H1 (cell line): Measurements from ENCODE around the gene LYPD6B. TPM values are rescaled to one million over a fixed set of nuclear protein-coding genes. Genes with fewer than 3 reads are reported as not detected.

Experiments
- CTCF ChIA-PET: fragments of 300-600 bp; sonication (Branson Sonifier 250); formaldehyde crosslinking; loops from one replicate; lab custom pipeline; 2021; ENCODE audit not compliant: partially characterized antibody; lab: Charles Lee
- POLR2A ChIA-PET: fragments of 300-600 bp; sonication (Branson Sonifier 250); formaldehyde crosslinking; loops from one replicate; lab custom pipeline; 2021; ENCODE audit warnings: inconsistent platforms; ENCODE audit not compliant: partially characterized antibody; lab: Charles Lee
- DNase-seq, 2 experiments: peaks; one replicate each; pipeline versions ENCODE4 v3.0.0 to v3.0.0-alpha.2; 2010 to 2022; ENCODE audit warnings: low spot score in 2 of 2, low read depth in 1 of 2, mixed read lengths in 1 of 2
- FAIRE-seq: peaks from 2 replicates; lab custom pipeline; 2011; peaks lifted over from hg19 to GRCh38; lab: Jason Lieb, UNC
- H2AFZ ChIP-seq: 2 replicates; pipeline ENCODE4 v1.8.1; 2012; ENCODE audit warnings: low read length, inconsistent platforms
- H2AK5ac ChIP-seq: 2 replicates; pipeline ENCODE4 v1.6.1; 2013; ENCODE audit warnings: low read depth, low read length
- H2BK120ac ChIP-seq: replicated peaks from 2 replicates; pipeline ENCODE3; 2013; ENCODE audit warnings: low read depth, low read length, inconsistent platforms
- H2BK12ac ChIP-seq: 2 replicates; pipeline ENCODE4 v1.6.1; 2013; ENCODE audit warnings: low read depth, low read length
- H2BK15ac ChIP-seq: 2 replicates; pipeline ENCODE4 v1.6.1; 2013; ENCODE audit warnings: low read length
- H2BK20ac ChIP-seq: 2 replicates; pipeline ENCODE4 v1.6.1; 2013; ENCODE audit warnings: low read length
- H2BK5ac ChIP-seq: 2 replicates; pipeline ENCODE4 v1.6.1; 2013; ENCODE audit warnings: low read depth, low read length
- H3K14ac ChIP-seq: 2 replicates; pipeline ENCODE4 v1.6.1; 2013; ENCODE audit warnings: inconsistent platforms; ENCODE audit not compliant: insufficient read length
- H3K18ac ChIP-seq: 2 replicates; pipeline ENCODE4 v1.6.1; 2013; ENCODE audit warnings: low read length; ENCODE audit errors: extremely low read depth
- H3K23ac ChIP-seq: 2 replicates; pipeline ENCODE4 v1.6.1; 2013; ENCODE audit warnings: inconsistent platforms; ENCODE audit not compliant: insufficient read length
- H3K23me2 ChIP-seq: 2 replicates; pipeline ENCODE4 v1.6.1; 2013; ENCODE audit warnings: low read depth, low read length
- H3K27ac ChIP-seq: 2 replicates; pipeline ENCODE4 v1.6.1; 2011; ENCODE audit warnings: low read depth, low read length, inconsistent platforms
- H3K27me3 ChIP-seq, 4 experiments: replicated peaks in 1 of 4; 1 replicate in 1 of 4; 2 replicates in 3 of 4; pipeline versions ENCODE4 v1.6.1 to v1.8.1; 2011 to 2013; ENCODE audit warnings: low read length in 3 of 4, mild to moderate bottlenecking in 3 of 4, inconsistent platforms in 2 of 4, mixed read lengths in 2 of 4, moderate library complexity in 1 of 4; ENCODE audit not compliant: control insufficient read depth in 3 of 4, insufficient read depth in 3 of 4; ENCODE audit errors: extremely low read depth in 1 of 4
- H3K36me3 ChIP-seq, 4 experiments: 2 replicates each; pipeline versions ENCODE4 v1.6.1 to v1.8.1; 2011 to 2013; ENCODE audit warnings: mild to moderate bottlenecking in 4 of 4, low read length in 3 of 4, moderate library complexity in 2 of 4, control low read depth in 1 of 4, inconsistent platforms in 1 of 4; ENCODE audit not compliant: insufficient read depth in 4 of 4, control insufficient read depth in 2 of 4
- H3K4ac ChIP-seq: replicated peaks from 2 replicates; pipeline ENCODE3; 2013; ENCODE audit warnings: low read length, low read depth, mixed read lengths, inconsistent platforms; ENCODE audit not compliant: insufficient read length
- H3K4me1 ChIP-seq, 4 experiments: replicated peaks in 1 of 4; 1 replicate in 1 of 4; 2 replicates in 3 of 4; pipeline versions ENCODE4 v1.6.1 to v1.8.1; 2011 to 2013; ENCODE audit warnings: low read length in 3 of 4, inconsistent platforms in 2 of 4, mixed read lengths in 1 of 4; ENCODE audit not compliant: insufficient read depth in 4 of 4, control insufficient read depth in 3 of 4
- H3K4me2 ChIP-seq, 2 experiments: 2 replicates each; pipeline versions ENCODE4 v1.6.1 to v1.8.1; 2011 to 2013; ENCODE audit warnings: low read depth in 2 of 2, low read length in 2 of 2, control low read depth in 1 of 2, inconsistent platforms in 1 of 2, mild to moderate bottlenecking in 1 of 2; ENCODE audit not compliant: insufficient read depth in 1 of 2
- H3K4me3 ChIP-seq, 4 experiments: fragments of 200-600, 300-600 bp in 1 of 4; sonication (generic), shearing (Covaris generic), sonication (Bioruptor Twin) in 1 of 4; 2 replicates each; pipeline versions ENCODE4 v1.5.1 to v1.8.1; 2011 to 2016; ENCODE audit warnings: low read length in 4 of 4, low read depth in 3 of 4, control low read depth in 2 of 4, inconsistent platforms in 2 of 4, mild to moderate bottlenecking in 2 of 4, mixed read lengths in 1 of 4, moderate library complexity in 1 of 4; ENCODE audit not compliant: insufficient read depth in 2 of 4; ENCODE audit errors: extremely low read depth in 1 of 4
- H3K56ac ChIP-seq: replicated peaks from 2 replicates; pipeline ENCODE3; 2013; ENCODE audit warnings: low read depth, mild to moderate bottlenecking, mixed read lengths, low read length, inconsistent platforms; ENCODE audit not compliant: insufficient read length
- H3K79me1 ChIP-seq: 2 replicates; pipeline ENCODE4 v1.6.1; 2013; ENCODE audit warnings: low read depth, low read length, control low read depth
- H3K79me2 ChIP-seq, 2 experiments: 2 replicates each; pipeline versions ENCODE4 v1.6.1 to v1.8.1; 2012 to 2013; ENCODE audit warnings: low read length in 2 of 2, mild to moderate bottlenecking in 2 of 2, inconsistent platforms in 1 of 2; ENCODE audit not compliant: insufficient read depth in 2 of 2, control insufficient read depth in 1 of 2
- H3K9ac ChIP-seq, 4 experiments: replicated peaks in 1 of 4; 1 replicate in 1 of 4; 2 replicates in 3 of 4; pipeline versions ENCODE4 v1.6.1 to v1.8.1; 2011 to 2013; ENCODE audit warnings: low read depth in 3 of 4, low read length in 3 of 4, control low read depth in 2 of 4, mild to moderate bottlenecking in 2 of 4, moderate library complexity in 2 of 4, inconsistent platforms in 1 of 4; ENCODE audit errors: extremely low read depth in 1 of 4
- H3K9me3 ChIP-seq, 2 experiments: 2 replicates each; pipeline versions ENCODE4 v1.6.1 to v1.8.1; 2012 to 2013; ENCODE audit warnings: mild to moderate bottlenecking in 2 of 2, moderate library complexity in 2 of 2, control low read depth in 1 of 2, inconsistent platforms in 1 of 2, low read depth in 1 of 2, low read length in 1 of 2, mixed read lengths in 1 of 2; ENCODE audit not compliant: insufficient read depth in 2 of 2
- H4K20me1 ChIP-seq, 2 experiments: replicated peaks in 1 of 2; 2 replicates each; pipeline versions ENCODE3 to v1.8.1; 2011 to 2013; ENCODE audit warnings: inconsistent platforms in 2 of 2, low read length in 2 of 2, mild to moderate bottlenecking in 1 of 2; ENCODE audit not compliant: insufficient read depth in 2 of 2, control insufficient read depth in 1 of 2
- H4K5ac ChIP-seq: 2 replicates; pipeline ENCODE4 v1.6.1; 2013; ENCODE audit warnings: low read length, low read depth, mixed read lengths, inconsistent platforms; ENCODE audit not compliant: insufficient read length
- H4K8ac ChIP-seq: 2 replicates; pipeline ENCODE4 v1.8.0; 2013; ENCODE audit warnings: mild to moderate bottlenecking, moderate library complexity, low read length, inconsistent platforms; ENCODE audit not compliant: insufficient read depth; ENCODE audit errors: extremely low read depth
- H4K91ac ChIP-seq: replicated peaks from 2 replicates; pipeline ENCODE3; 2013; ENCODE audit warnings: low read length, mixed read lengths, inconsistent platforms; ENCODE audit not compliant: insufficient read length
- BCL11A ChIP-seq, 2 experiments: IDR thresholded peaks; one replicate each; pipeline ENCODE4 v1.6.1; 2011; ENCODE audit warnings: low read depth in 2 of 2, low read length in 2 of 2, mild to moderate bottlenecking in 2 of 2
- CBX5 ChIP-seq: fragments of 300-800, 300-1000 bp; sonication (generic); IDR thresholded peaks from 2 replicates; pipeline ENCODE4 v1.7.1; 2016; ENCODE audit warnings: antibody characterized with exemption, low read length, low read depth
- EP300 ChIP-seq, 2 experiments: IDR thresholded peaks; 1 replicate in 1 of 2; 2 replicates in 1 of 2; pipeline ENCODE4 v1.6.1; 2011 to 2012; ENCODE audit warnings: low read depth in 2 of 2, low read length in 2 of 2, mild to moderate bottlenecking in 2 of 2, borderline replicate concordance in 1 of 2, inconsistent platforms in 1 of 2, moderate library complexity in 1 of 2
- GTF2F1 ChIP-seq: IDR thresholded peaks from 2 replicates; pipeline ENCODE4 v1.6.1; 2012; ENCODE audit warnings: low read depth, low read length, improper control_type of control experiment, borderline replicate concordance
- KDM4A ChIP-seq: IDR thresholded peaks from one replicate; pipeline ENCODE4 v1.7.1; 2012; ENCODE audit warnings: low read depth, mild to moderate bottlenecking, moderate library complexity, low read length, inconsistent platforms; ENCODE audit not compliant: severe bottlenecking
- MAFK ChIP-seq: IDR thresholded peaks from 2 replicates; pipeline ENCODE4 v1.6.1; 2012; ENCODE audit warnings: low read depth, mild to moderate bottlenecking, improper control_type of control experiment, low read length
- POLR2A ChIP-seq, 2 experiments: IDR thresholded peaks; 1 replicate in 1 of 2; 2 replicates in 1 of 2; pipeline ENCODE4 v1.6.1; 2011; ENCODE audit warnings: low read depth in 2 of 2, low read length in 2 of 2, mild to moderate bottlenecking in 2 of 2; ENCODE audit errors: control extremely low read depth in 1 of 2
- POLR2AphosphoS5 ChIP-seq: IDR thresholded peaks from 2 replicates; pipeline ENCODE4 v1.6.1; 2011; ENCODE audit warnings: low read depth, low read length
- RFX5 ChIP-seq: IDR thresholded peaks from 2 replicates; pipeline ENCODE4 v1.6.1; 2011; ENCODE audit warnings: low read depth, low read length, improper control_type of control experiment, borderline replicate concordance
- TAF1 ChIP-seq: IDR thresholded peaks from 2 replicates; pipeline ENCODE4 v1.6.1; 2011; ENCODE audit warnings: mild to moderate bottlenecking, low read depth, low read length
- WGBS, 2 experiments: shearing (Covaris generic) in 1 of 2; methylation state at CpG; one replicate each; pipeline versions ENCODE4 v1.1.6 to v1.1.7; 2013 to 2015; ENCODE audit warnings: low lambda C conversion rate in 2 of 2, mixed read lengths in 2 of 2, inconsistent platforms in 1 of 2, low coverage in 1 of 2, missing lambda C conversion rate in 1 of 2; ENCODE audit not compliant: insufficient replicate concordance in 2 of 2, insufficient coverage in 1 of 2, insufficient read length in 1 of 2; ENCODE audit errors: extremely low coverage in 1 of 2, missing lambda C conversion rate in 1 of 2; 5-methylcytosine and 5-hydroxymethylcytosine counted together
- polyA plus RNA-seq, 7 experiments: library from polyadenylated mRNA; depleted of rRNA in 3 of 7; stranded (reverse) in 5 of 7; unstranded in 2 of 7; fragments of >200 nt in 5 of 7; fragments of 200-250 nt in 2 of 7; gene quantifications; 1 replicate in 5 of 7; 2 replicates in 1 of 7; 4 replicates in 1 of 7; pipeline versions ENCODE4 v1.2.1 to v1.2.3, GENCODE V29; 2011 to 2013; ENCODE audit warnings: missing spikeins in 2 of 7, mixed read lengths in 2 of 7
- total RNA-seq: library from RNA; stranded (reverse); fragmentation: NEBNext Ultra II Directional; extraction: Animal tissue kit (Norgen Biotek cat#: 25700); gene quantifications from 2 replicates; pipeline ENCODE4 v1.2.1, GENCODE V29; 2021

LYPD6B gene
- total and polyA plus RNA-seq, 2 of the 8 experiments (the other 6 are each of a cell fraction or from before 2014, with no cell fraction given), result 2.2 to 3.5 TPM

DNA sequence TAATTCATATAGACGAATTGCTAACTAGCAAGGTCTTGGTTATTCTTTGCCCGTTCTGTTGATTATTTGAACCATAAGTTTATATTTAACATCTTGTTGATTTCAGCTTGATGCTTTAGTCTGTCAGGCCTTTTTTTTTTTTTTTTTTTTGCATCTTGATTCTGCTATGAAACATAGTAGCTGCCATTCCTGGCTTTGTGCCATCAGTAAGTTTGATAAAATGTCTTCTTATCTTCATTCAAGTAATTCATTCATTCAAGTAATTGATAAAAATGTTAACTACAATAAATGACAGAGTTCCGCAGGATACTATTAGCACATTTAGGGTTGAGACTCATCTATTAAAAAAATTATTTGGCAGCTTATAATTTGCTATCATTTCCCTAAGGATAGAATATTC is 134.7 kb downstream of the LYPD6B start:
- H4K20me1 ChIP-seq, result no peaks in the 10 kb centered on the region
- no peak overlapping the region for H3K4ac ChIP-seq
- H3K27ac ChIP-seq, result no peak overlapping the region
- POLR2A ChIA-PET, result no interaction called here
- H4K91ac ChIP-seq, result no peak overlapping the region
- H2BK12ac ChIP-seq, result no peak overlapping the region
- no peaks in the 10 kb centered on the region for H3K4me1 ChIP-seq
- TF ChIP-seq RFX5 (no peak), BCL11A (IDR thresholded peaks at IDR 0.05; ENCODE audit: low read depth in 2 of 2, low read length in 2 of 2) (no peak), POLR2AphosphoS5 (no peak), POLR2A (IDR thresholded peaks at IDR 0.05; ENCODE audit: control extremely low read depth in 1 of 2, low read depth in 2 of 2, low read length in 2 of 2) (no peak), TAF1 (no peak), GTF2F1 (no peak), MAFK (no peak), CBX5 (no peak), EP300 (IDR thresholded peaks at IDR 0.05; ENCODE audit: borderline replicate concordance in 1 of 2, low read depth in 2 of 2, low read length in 2 of 2) (no peak), KDM4A (no peak)
- TF ChIP-seq, all 59 proteins: peak for 0
- no peaks in the 10 kb centered on the region for H3K27me3 ChIP-seq
- H3K36me3 ChIP-seq, result no peaks in the 10 kb centered on the region
- no peak overlapping the region for H2BK15ac ChIP-seq
- no peak overlapping the region for H4K5ac ChIP-seq
- H3K9ac ChIP-seq, result no peak overlapping the region
- H2BK5ac ChIP-seq, result no peak overlapping the region
- H4K8ac ChIP-seq, result no peak overlapping the region
- no peak overlapping the region for H3K4me3 ChIP-seq
- H3K79me1 ChIP-seq, result no peaks in the 10 kb centered on the region
- WGBS, 2 experiments, result 95% methylated on average over 3 of the region's 3 CpGs; no CpG with 5 or more reads in 1 of the 2 experiments
- H2BK20ac ChIP-seq, result no peak overlapping the region
- no peak overlapping the region for H2AK5ac ChIP-seq
- no peak overlapping the region for H3K23ac ChIP-seq
- H2AFZ ChIP-seq, result no peak overlapping the region
- CTCF ChIA-PET, result interaction anchor here (0.8 to 1.7 kb wide), 2 partner anchors 49 to 132 kb away, joined by 4 read pairs; no protein-coding TSS in a partner anchor
- no peaks in the 10 kb centered on the region for H3K79me2 ChIP-seq
- no peaks in the 10 kb centered on the region for H3K23me2 ChIP-seq
- H3K4me2 ChIP-seq, result no peak overlapping the region
- no peak overlapping the region for H3K18ac ChIP-seq
- DNase-seq (no peak), FAIRE-seq (no peak)
- no peak overlapping the region for H2BK120ac ChIP-seq
- no peak overlapping the region for H3K14ac ChIP-seq
- H3K56ac ChIP-seq, result no peak overlapping the region
- no peaks in the 10 kb centered on the region for H3K9me3 ChIP-seq
